ENCODE measurements around the gene PPP1R1A.

PPP1R1A gene

DNA sequence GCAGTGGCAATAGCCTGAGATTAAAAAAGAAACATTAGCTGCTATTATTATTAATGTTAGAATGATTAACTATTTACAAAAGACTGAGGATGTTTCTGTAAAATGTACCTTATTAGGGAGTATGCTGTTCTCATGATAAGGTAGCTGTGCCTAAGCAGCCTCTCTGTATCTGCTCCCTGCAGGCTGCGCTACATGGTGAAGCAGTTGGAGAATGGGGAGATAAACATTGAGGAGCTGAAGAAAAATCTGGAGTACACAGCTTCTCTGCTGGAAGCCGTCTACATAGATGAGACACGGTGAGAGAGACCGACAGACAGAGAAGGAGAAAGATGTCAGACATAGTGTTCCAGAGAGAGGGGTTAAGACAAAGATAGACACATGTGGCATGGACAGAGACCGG is 21.7 kb downstream of the PPP1R1A start:
- H3K4me1 Mint-ChIP-seq = peaks cover 4% of the 10 kb centered on the region
- no peak overlapping the region for H3K4me3 Mint-ChIP-seq
- no peaks in the 10 kb centered on the region for H3K9me3 Mint-ChIP-seq
- no peak overlapping the region for H3K27ac Mint-ChIP-seq
- H3K27me3 Mint-ChIP-seq = no peaks in the 10 kb centered on the region
- peaks cover 4% of the 10 kb centered on the region for H3K36me3 Mint-ChIP-seq

- Mint-ChIP-seq H3K4me3 (no peak overlapping the region), H3K36me3 (peaks cover 4% of the 10 kb centered on the region), H3K4me1 (peaks cover 12% of the 10 kb centered on the region), H3K9me3 (no peaks in the 10 kb centered on the region), H3K27ac (no peak overlapping the region), H3K27me3 (no peaks in the 10 kb centered on the region)
These were observed 22.4 kb downstream of the PPP1R1A start for GRCh38 chr12:54565986-54566544.

- H3K27ac Mint-ChIP-seq = no peak overlapping the region
- peaks cover 3% of the 10 kb centered on the region for H3K36me3 Mint-ChIP-seq
- H3K9me3 Mint-ChIP-seq = no peaks in the 10 kb centered on the region
- no peak overlapping the region for H3K4me3 Mint-ChIP-seq
- H3K4me1 Mint-ChIP-seq = peaks cover 18% of the 10 kb centered on the region
- no peaks in the 10 kb centered on the region for H3K27me3 Mint-ChIP-seq
These were observed 23.0 kb downstream of the PPP1R1A start for GRCh38 chr12:54565310-54565985.

GRCh38 chr12:54564768-54565167 is 23.7 kb downstream of the PPP1R1A start:
- H3K27me3 Mint-ChIP-seq = no peaks in the 10 kb centered on the region
- H3K9me3 Mint-ChIP-seq = no peaks in the 10 kb centered on the region
- H3K36me3 Mint-ChIP-seq = peaks cover 1% of the 10 kb centered on the region
- H3K4me3 Mint-ChIP-seq = no peak overlapping the region
- no peak overlapping the region for H3K27ac Mint-ChIP-seq
- H3K4me1 Mint-ChIP-seq = peaks cover 25% of the 10 kb centered on the region

DNA sequence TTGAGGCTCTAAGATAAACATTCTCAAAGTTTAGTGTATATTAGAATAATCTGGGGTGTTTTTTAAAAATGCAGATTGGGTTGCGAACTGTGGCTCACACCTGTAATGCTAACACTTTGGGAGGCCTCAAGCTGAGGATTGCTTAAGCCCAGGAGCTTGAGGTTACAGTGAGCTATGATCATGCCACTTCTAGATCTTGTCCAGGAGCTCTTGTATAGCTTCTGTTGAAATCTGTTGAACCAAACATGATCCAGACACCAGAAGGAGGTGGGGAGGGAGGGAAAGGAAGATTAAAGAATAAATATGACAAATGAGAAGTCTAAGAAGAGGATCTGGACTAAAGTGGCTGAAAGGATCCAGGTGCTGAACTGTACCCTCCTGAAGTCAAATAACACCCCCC is 24.7 kb downstream of the PPP1R1A start:
- Mint-ChIP-seq H3K36me3 (peaks cover under 1% of the 10 kb centered on the region), H3K27me3 (no peaks in the 10 kb centered on the region), H3K9me3 (no peaks in the 10 kb centered on the region), H3K4me3 (no peak overlapping the region), H3K4me1 (peaks cover 29% of the 10 kb centered on the region), H3K27ac (no peak overlapping the region)

- no peak overlapping the region for H3K4me3 Mint-ChIP-seq
- no peaks in the 10 kb centered on the region for H3K36me3 Mint-ChIP-seq
- no peaks in the 10 kb centered on the region for H3K27me3 Mint-ChIP-seq
- peaks cover 29% of the 10 kb centered on the region for H3K4me1 Mint-ChIP-seq
- H3K9me3 Mint-ChIP-seq = no peaks in the 10 kb centered on the region
- no peak overlapping the region for H3K27ac Mint-ChIP-seq
These were observed 25.6 kb downstream of the PPP1R1A start for GRCh38 chr12:54562750-54563356.

- peak overlapping the region; percentile 86 for H3K4me3 Mint-ChIP-seq
- H3K27me3 Mint-ChIP-seq = no peaks in the 10 kb centered on the region
- H3K4me1 Mint-ChIP-seq = peaks cover 29% of the 10 kb centered on the region
- no peaks in the 10 kb centered on the region for H3K9me3 Mint-ChIP-seq
- no peaks in the 10 kb centered on the region for H3K36me3 Mint-ChIP-seq
- peak overlapping the region; percentile 24 for H3K27ac Mint-ChIP-seq
These were observed 27.3 kb downstream of the PPP1R1A start for GRCh38 chr12:54561164-54561563.

DNA sequence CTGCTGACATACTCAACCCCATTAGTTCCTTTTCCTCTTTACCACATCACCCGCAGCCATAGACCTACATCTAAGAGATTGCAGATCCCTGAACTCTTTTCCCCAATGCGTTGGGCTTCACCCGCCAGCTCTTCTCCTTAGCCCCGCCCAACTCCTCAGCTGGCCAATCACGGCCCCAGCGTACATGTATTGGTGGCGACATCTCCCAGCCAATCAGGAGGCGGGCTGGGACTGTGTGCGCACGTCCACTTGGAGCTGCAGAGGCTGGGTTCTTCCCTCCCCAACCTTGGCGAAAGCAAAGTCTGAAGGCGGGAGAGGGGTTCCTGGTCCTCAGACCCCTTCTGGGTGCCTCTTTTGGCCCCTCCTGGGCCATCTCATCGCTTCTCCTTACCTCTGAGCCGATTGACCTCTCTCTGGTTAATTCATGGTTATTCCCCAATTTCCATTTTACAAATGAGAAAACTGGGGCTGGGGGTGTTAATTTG is 28.0 kb downstream of the PPP1R1A start:
- peaks cover 29% of the 10 kb centered on the region for H3K4me1 Mint-ChIP-seq
- no peaks in the 10 kb centered on the region for H3K9me3 Mint-ChIP-seq
- H3K4me3 Mint-ChIP-seq = peak overlapping the region; percentile 86
- H3K27me3 Mint-ChIP-seq = no peaks in the 10 kb centered on the region
- peak overlapping the region; percentile 84 for H3K27ac Mint-ChIP-seq
- H3K36me3 Mint-ChIP-seq = no peaks in the 10 kb centered on the region

DNA sequence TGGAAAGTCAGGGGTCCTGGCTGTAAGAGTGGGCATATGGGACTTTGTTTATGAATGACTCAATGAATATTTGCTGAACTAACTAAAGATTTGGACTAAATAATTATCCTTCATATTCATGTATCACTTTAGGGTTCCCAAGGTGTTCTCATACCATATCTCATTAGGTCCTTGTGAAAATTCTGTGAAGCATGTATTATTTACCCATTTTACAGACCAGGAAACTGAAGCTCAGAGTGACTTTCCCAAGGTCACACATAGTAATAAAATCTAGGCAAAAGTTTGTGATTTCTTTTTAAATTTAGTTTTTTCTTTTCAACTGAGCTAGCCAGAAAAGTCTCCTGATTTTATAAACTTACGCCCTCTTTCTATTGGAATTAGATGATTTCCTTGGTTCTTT is 29.7 kb downstream of the PPP1R1A start:
- Mint-ChIP-seq H3K36me3 (no peaks in the 10 kb centered on the region), H3K9me3 (no peaks in the 10 kb centered on the region), H3K27ac (no peak overlapping the region), H3K4me3 (no peak overlapping the region), H3K27me3 (no peaks in the 10 kb centered on the region), H3K4me1 (peaks cover 29% of the 10 kb centered on the region)

- peaks cover 29% of the 10 kb centered on the region for H3K4me1 Mint-ChIP-seq
These were observed 30.1 kb downstream of the PPP1R1A start for GRCh38 chr12:54558311-54558710.

GRCh38 chr12:54555670-54556257 is 32.7 kb downstream of the PPP1R1A start:
- Mint-ChIP-seq H3K27ac (no peak overlapping the region), H3K4me1 (peaks cover 22% of the 10 kb centered on the region), H3K27me3 (no peaks in the 10 kb centered on the region), H3K9me3 (no peaks in the 10 kb centered on the region), H3K36me3 (no peaks in the 10 kb centered on the region), H3K4me3 (no peak overlapping the region)

More at GRCh38 chr12:54558311-54558710, 30.1 kb downstream of the PPP1R1A start:
- Mint-ChIP-seq H3K36me3 (no peaks in the 10 kb centered on the region), H3K4me3 (no peak overlapping the region), H3K27me3 (no peaks in the 10 kb centered on the region), H3K27ac (no peak overlapping the region), H3K9me3 (no peaks in the 10 kb centered on the region)

- H3K27me3 Mint-ChIP-seq = no peaks in the 10 kb centered on the region
- peak overlapping the region; percentile 84 for H3K4me3 Mint-ChIP-seq
These were observed 38.5 kb downstream of the PPP1R1A start for GRCh38 chr12:54549774-54550451.

GRCh38 chr12:54546511-54546910 is 41.9 kb downstream of the PPP1R1A start:
- Mint-ChIP-seq H3K27me3 (no peaks in the 10 kb centered on the region), H3K36me3 (no peaks in the 10 kb centered on the region), H3K27ac (peak overlapping the region; percentile 49), H3K4me1 (peaks cover 42% of the 10 kb centered on the region), H3K4me3 (no peak overlapping the region), H3K9me3 (no peaks in the 10 kb centered on the region)

More at GRCh38 chr12:54549774-54550451, 38.5 kb downstream of the PPP1R1A start:
- Mint-ChIP-seq H3K36me3 (no peaks in the 10 kb centered on the region), H3K4me1 (peaks cover 44% of the 10 kb centered on the region), H3K9me3 (no peaks in the 10 kb centered on the region), H3K27ac (no peak overlapping the region)

GRCh38 chr12:54544743-54545142 is 43.7 kb downstream of the PPP1R1A start:
- Mint-ChIP-seq H3K9me3 (no peaks in the 10 kb centered on the region), H3K4me1 (peaks cover 25% of the 10 kb centered on the region), H3K4me3 (no peak overlapping the region), H3K27me3 (no peaks in the 10 kb centered on the region), H3K36me3 (no peaks in the 10 kb centered on the region), H3K27ac (no peak overlapping the region)

DNA sequence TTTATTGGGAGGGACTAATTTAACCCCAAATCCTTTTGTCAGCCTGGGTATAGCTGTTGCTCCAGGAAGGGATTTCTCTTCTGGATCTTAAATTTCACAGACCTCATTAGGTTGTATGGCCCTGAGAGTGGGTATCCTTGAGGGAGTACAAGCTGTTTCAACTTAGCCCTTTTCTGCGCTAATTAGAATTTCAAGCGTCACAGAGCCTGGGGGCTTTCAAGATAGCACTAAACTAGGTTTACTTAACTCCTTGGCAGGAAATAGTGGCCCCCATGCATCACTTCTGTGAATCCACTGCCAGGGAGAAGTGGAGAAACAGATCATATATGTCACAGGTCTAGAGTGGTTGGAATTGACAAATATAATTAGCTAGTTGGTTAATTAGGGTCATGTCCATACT is 44.9 kb downstream of the PPP1R1A start:
- H3K9me3 Mint-ChIP-seq = no peaks in the 10 kb centered on the region
- H3K27me3 Mint-ChIP-seq = no peaks in the 10 kb centered on the region
- H3K36me3 Mint-ChIP-seq = peaks cover 2% of the 10 kb centered on the region
- peaks cover 17% of the 10 kb centered on the region for H3K4me1 Mint-ChIP-seq
- H3K4me3 Mint-ChIP-seq = no peak overlapping the region
- peak overlapping the region; percentile 17 for H3K27ac Mint-ChIP-seq
